GM19351 (cell line): ENCODE data around the gene DCLK2.
A peak's percentile ranks its signal among the peaks of the same experiment; 100 is the strongest.

Experiments
- ATAC-seq: cut with Tn5 transposase; IDR thresholded peaks from one replicate; pipeline ENCODE4 v1.9.1; 2021; ENCODE audit warnings: mild to moderate bottlenecking, moderate library complexity; ENCODE audit not compliant: unreplicated experiment

Gene DCLK2

DNA sequence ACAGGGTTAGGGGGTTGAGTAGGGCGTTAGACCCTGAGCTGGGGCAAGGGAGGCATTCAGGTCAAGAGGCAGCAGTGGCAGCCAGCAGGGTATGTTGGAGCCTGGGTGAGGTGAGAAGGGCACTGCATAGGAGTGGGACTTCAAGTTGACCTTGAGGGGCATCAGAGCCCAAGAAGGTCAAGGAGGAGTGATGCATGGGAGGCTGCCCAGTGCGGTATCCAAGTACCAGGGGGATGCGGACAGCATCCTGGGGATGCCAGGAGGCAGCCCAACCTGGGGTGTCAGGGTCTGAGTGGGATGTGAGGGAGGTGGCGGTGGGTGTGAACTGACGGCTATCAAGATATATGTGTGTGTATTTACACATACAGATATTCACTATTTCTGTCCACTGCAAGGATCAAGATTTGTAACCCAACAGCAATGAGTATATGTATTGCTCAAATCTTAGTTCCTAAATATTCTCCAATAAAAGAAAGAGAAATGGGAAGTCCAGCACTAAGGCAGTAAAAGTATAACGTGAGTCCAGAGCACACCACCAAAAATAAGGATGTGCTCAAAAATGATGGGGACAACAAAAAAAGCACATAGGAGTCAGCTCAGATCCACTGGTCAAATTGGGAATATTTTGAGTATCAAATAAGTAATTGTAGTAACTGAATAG, 9.8 kb upstream of the DCLK2 start:
- ATAC-seq: no peak

DNA sequence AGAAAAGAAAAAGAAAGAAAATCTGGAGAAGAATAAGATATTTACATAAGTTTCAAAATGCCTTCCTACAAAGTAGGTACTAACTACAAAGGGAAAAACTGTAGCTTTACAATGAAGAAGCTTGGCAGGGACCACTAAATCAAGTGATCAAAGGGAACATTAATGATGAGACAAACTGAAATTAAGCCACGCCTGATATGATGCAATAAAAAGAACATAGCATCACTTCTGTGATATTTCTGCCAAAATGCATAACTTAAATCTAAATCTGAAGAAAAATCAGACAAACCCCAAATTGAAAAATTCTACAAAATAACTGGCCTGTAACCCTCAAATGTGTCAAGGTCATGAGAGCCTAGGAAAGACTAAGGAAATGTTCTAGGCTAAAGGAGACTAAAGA, 8.9 kb upstream of the DCLK2 start:
- no peak for ATAC-seq

- no peak for ATAC-seq
Observed at GRCh38 chr4:150070464-150071170, 7.6 kb upstream of the DCLK2 start.

GRCh38 chr4:150072471-150072870, 5.8 kb upstream of the DCLK2 start:
- ATAC-seq: no peak

GRCh38 chr4:150072906-150073714, 5.1 kb upstream of the DCLK2 start:
- ATAC-seq: no peak

DNA sequence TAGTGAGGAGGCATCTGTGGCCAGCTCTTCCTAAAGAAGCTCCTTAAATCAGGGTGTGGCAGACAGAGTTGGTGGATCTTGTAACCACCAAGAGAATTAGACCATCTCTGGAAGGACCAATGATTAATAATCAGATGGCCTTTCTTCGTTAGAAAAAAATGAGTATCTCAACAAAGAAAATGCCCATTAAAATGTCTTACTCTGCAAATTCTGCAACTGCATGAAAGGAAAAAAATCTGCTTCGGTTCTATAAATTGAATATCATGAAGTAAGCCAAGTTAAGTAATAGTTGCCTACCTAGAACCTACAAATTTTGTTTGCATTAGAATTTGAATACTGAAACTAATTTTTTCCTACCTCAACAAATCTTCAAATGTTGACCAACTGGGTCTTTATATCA, 4.2 kb upstream of the DCLK2 start:
- no peak for ATAC-seq

DNA sequence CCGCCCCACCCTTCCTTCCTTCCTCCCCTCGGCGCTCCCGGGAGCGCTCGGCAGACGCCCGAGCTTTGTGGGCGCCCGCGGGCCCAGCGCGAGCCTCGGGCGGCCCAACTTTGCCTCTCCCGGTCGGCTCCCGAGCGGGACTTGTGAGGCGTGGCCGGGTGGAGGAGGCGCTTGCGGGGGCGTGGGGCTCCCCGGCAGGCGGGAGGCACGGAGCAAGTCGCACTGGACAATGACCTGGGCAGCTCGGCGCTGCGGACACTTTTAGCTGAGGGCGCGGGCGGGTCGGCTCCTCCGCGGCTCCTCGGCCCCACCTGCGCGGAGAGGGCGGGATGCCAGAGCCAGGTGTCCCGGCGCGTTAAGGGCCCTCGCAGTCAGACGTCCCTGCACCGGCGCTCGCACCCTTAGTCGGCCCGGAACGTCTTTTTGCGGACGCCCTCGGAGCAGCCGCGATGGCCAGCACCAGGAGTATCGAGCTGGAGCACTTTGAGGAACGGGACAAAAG, 385 bp downstream of the DCLK2 start:
- ATAC-seq: peak; percentile 21

DNA sequence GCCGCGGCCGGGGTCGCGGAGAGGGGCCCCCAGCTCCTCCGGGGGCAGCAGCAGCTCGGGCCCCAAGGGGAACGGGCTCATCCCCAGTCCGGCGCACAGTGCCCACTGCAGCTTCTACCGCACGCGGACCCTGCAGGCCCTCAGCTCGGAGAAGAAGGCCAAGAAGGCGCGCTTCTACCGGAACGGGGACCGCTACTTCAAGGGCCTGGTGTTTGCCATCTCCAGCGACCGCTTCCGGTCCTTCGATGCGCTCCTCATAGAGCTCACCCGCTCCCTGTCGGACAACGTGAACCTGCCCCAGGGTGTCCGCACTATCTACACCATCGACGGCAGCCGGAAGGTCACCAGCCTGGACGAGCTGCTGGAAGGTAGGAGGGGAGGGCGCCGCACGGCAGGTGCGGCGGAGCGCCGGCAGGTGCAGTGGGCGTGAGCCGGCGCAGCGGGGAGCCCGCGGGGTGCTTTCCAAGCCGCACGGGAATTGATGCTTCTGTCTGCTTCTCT, 886 bp downstream of the DCLK2 start:
- peak; percentile 42 for ATAC-seq

- ATAC-seq: no peak
Observed at GRCh38 chr4:150080337-150080736, 2.1 kb downstream of the DCLK2 start.

DNA sequence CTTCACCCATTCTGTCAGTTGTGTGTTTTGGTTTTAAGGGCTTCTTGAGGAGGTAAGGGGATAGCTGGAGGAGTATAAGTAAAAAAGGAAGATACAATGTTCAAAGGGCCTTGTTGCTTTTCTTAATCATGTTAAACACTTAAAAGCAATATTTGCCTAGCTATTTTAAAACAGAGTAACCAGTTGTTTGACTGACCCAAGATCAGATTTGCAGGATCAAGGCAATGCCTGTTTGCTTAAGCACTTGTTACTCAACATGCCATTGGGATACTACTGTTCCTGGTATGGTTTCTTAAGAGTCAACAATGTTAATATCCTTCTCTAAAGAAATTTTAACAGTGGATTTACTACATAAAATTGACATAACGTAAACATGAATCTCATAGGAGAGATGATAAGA, 2.6 kb downstream of the DCLK2 start:
- ATAC-seq: no peak

DNA sequence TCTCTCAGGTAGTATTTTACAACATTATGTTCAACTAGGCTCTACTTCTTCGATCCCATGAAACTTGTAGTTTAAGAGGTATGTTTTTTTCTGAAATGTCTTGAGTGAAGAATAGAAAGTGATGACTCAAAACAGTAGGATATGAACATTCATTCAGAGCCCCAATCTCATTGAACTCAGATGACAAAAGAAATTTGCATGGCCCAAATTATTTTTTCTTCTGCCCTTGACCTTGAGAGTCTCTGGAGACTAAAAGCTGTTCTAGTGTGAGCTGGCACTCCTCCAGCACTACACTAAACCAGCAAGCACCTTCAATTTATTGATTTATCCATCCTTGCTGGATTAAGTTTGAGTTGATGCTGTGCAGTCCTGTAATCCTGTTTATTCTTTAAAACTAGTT, 4.0 kb downstream of the DCLK2 start:
- peak; percentile 81 for ATAC-seq

- no peak for ATAC-seq
Observed at GRCh38 chr4:150087006-150087405, 8.8 kb downstream of the DCLK2 start.

DNA sequence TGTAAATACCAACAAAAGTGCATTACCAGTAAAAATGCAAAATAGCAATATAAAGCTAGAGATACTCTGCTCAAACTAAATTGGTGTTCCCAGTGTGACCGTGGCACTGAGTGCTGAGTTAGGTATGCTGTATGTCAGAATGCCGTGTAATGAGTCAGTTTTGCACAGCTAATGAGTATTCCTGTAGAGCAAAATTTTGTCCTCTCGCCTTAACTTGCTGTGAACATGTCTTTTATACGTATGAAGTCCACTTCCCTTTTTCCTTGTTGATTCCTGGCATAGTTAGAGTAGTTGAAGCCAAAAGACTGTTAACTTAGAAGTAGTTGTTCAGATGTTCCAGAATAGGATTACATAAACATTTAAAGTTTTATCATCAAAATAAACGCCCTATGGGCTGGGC, 11.5 kb downstream of the DCLK2 start:
- no peak for ATAC-seq

- no peak for ATAC-seq
Observed at GRCh38 chr4:150090836-150091235, 12.6 kb downstream of the DCLK2 start.

- ATAC-seq: no peak
Observed at GRCh38 chr4:150094676-150095075, 16.4 kb downstream of the DCLK2 start.

GRCh38 chr4:150096625-150097024, 18.4 kb downstream of the DCLK2 start:
- no peak for ATAC-seq

DNA sequence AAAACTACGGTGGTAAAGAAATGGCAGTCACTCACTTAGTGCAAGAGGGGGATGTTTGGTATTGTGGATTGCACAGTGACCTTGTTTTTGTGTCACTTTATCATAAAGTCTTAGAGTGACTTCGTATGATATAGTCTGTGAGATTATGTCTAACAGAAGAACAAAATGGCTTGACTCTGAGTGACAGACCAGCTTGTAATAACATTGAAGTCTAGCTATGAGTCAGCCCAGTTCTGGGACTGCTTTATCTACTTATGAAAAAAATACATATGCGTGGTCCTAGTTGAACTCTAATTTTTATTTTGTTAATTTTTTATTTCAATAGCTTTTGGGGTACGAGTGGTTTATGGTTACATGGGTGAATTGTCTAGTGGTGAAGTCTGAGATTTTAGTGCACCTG, 20.0 kb downstream of the DCLK2 start:
- peak; percentile 59 for ATAC-seq

DNA sequence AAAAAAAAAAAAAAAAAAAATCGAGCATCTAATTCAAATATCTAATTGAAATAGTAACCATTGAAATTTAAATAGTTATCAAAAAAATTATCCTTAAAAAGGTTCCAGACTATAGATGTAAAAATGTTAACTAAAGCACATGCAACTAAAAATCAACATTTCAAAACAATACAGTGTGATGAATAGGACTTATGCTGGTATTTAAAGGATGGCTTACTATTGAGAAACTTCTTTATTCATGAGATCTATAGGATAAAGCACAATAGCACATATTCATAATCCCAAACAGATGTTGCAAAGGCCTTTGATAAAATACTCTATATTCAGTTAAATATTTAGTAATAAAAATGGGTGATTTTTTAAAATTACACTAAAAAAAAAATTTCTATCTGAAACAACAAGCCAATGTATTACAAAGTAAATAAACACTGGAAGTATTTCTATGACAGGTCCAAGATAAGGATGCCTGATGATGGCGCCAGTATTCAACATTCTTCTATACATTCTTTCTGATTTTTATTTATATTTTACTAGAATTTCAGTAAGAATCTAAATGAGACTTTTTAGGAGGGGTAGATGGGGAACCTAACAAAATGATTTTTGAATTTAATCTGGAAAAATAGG, 26.3 kb downstream of the DCLK2 start:
- no peak for ATAC-seq

DNA sequence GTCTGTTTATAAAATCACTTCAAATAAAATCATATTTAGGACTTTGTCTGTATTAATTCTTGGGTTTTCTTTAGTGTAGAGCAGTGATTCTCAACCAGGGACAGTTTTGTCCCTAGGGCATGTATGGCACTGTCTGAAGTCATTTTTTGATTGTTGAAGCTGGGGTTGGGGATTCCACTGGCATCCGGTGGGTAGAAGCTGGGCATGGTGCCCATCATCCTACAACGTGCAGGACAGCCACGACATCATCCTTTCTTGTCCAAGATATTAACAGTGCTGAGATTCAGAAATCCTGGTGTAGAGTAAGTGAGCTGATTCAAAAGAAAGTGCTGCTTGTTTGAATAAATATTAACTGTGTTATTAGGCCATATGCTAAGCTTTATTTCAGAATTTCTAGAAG, 28.6 kb downstream of the DCLK2 start:
- no peak for ATAC-seq

GRCh38 chr4:150108691-150109090, 30.4 kb downstream of the DCLK2 start:
- ATAC-seq: no peak

- no peak for ATAC-seq
Observed at GRCh38 chr4:150114641-150115040, 36.4 kb downstream of the DCLK2 start.
